Lung (tissue), 5 donors: Measurements from ENCODE around the gene OR6N1. TPM values are rescaled to one million over a fixed set of nuclear protein-coding genes. Genes with fewer than 3 reads are reported as not detected.

Source experiments
- polyA plus RNA-seq, 2 donors: library from polyadenylated mRNA; stranded (reverse); fragments of 200-250 nt; gene quantifications; one replicate each; pipeline ENCODE4 v1.2.1, GENCODE V29; 2013
- small RNA-seq: library from RNA; depleted of rRNA; stranded (forward); fragments of <200 nt; gene quantifications from one replicate; pipeline ENCODE3, GENCODE V24; 2014; ENCODE audit warnings: low replicate concordance
- total RNA-seq, 2 donors: library from RNA; depleted of rRNA in 1 of 2; stranded (reverse); fragments of >200 nt in 1 of 2; gene quantifications; one replicate each; pipeline ENCODE4 v1.2.1, GENCODE V29; 2014 to 2021
- donor health status: Bipolar disorder and iron deficiency.
- donor health status: healthy.
- donor health status: DM: yes; HTN: yes; CAD: no.

The OR6N1 gene
- total and polyA plus RNA-seq, 4 donors: 0.80 to 8.7 TPM; not detected in 2

Small RNA genes within 50 kb of the gene (small RNA-seq; reads per million reads assigned to genes)
- gene OR2AQ1P: not detected

Other genes starting within 250 kb of the OR6N1 start
- gene OR6Y1, start 217.8 kb downstream of the OR6N1 start, total RNA-seq: not detected
- not detected for gene OR6Y1, start 217.8 kb downstream of the OR6N1 start, polyA plus RNA-seq
- gene OR6P1, start 201.6 kb downstream of the OR6N1 start, total RNA-seq: not detected
- gene OR6P1, start 201.6 kb downstream of the OR6N1 start, polyA plus RNA-seq: not detected
- not detected for gene OR10X1, start 192.3 kb downstream of the OR6N1 start, total RNA-seq
- not detected for gene OR10X1, start 192.3 kb downstream of the OR6N1 start, polyA plus RNA-seq
- not detected for gene OR10Z1, start 166.9 kb downstream of the OR6N1 start, total RNA-seq
- gene OR10Z1, start 166.9 kb downstream of the OR6N1 start, polyA plus RNA-seq: not detected
- 10 to 100 TPM in 1 of 2 donors, under 1 TPM in 1; 0.31 to 21.1 TPM for gene SPTA1, start 85.5 kb downstream of the OR6N1 start, total RNA-seq
- under 1 TPM; 0.02 to 0.17 TPM for gene SPTA1, start 85.5 kb downstream of the OR6N1 start, polyA plus RNA-seq
- gene OR6K2, start 71.5 kb downstream of the OR6N1 start, total RNA-seq: not detected
- gene OR6K2, start 71.5 kb downstream of the OR6N1 start, polyA plus RNA-seq: not detected
- gene OR6K3, start 51.5 kb downstream of the OR6N1 start, total RNA-seq: under 1 TPM in 1 of 2 donors, not detected in 1; 0.09 TPM
- gene OR6K3, start 51.5 kb downstream of the OR6N1 start, polyA plus RNA-seq: under 1 TPM; 0.06 to 0.12 TPM
- gene OR6K6, start 17.5 kb downstream of the OR6N1 start, total RNA-seq: not detected
- not detected for gene OR6K6, start 17.5 kb downstream of the OR6N1 start, polyA plus RNA-seq
- gene OR6N2, start 9.0 kb upstream of the OR6N1 start, total RNA-seq: not detected
- gene OR6N2, start 9.0 kb upstream of the OR6N1 start, polyA plus RNA-seq: not detected
- 10 to 100 TPM; 25.0 to 27.2 TPM for gene MNDA, start 59.2 kb upstream of the OR6N1 start, total RNA-seq
- gene MNDA, start 59.2 kb upstream of the OR6N1 start, polyA plus RNA-seq: 100 to 1,000 TPM in 1 of 2 donors, 1 to 10 TPM in 1; 8.5 to 108 TPM
- gene PYHIN1, start 159.4 kb upstream of the OR6N1 start, total RNA-seq: 1 to 10 TPM in 1 of 2 donors, under 1 TPM in 1; 0.95 to 2.4 TPM
- under 1 TPM; 0.43 to 0.94 TPM for gene PYHIN1, start 159.4 kb upstream of the OR6N1 start, polyA plus RNA-seq
- gene IFI16, start 237.7 kb upstream of the OR6N1 start, total RNA-seq: 10 to 100 TPM; 60.7 to 86.3 TPM
- gene IFI16, start 237.7 kb upstream of the OR6N1 start, polyA plus RNA-seq: 100 to 1,000 TPM in 1 of 2 donors, 10 to 100 TPM in 1; 76.4 to 124 TPM